HCT116 (cell line): ENCODE results near the gene DONSON. TPM values are rescaled to one million over a fixed set of nuclear protein-coding genes. Genes with fewer than 3 reads are reported as not detected.

Source experiments
- ATAC-seq: fragments of 200-7000 bp; cut with Tn5 transposase; 2 replicates; pipeline ENCODE4 v1.9.1; 2020; ENCODE audit warnings: mild to moderate bottlenecking, moderate library complexity
- BruUV-seq: library from RNA; stranded (reverse); fragments of 400-500 nt; replicated peaks from 2 replicates; lab custom pipeline; 2021; lab: Mats Ljungman, UMichigan
- CTCF ChIA-PET: fragments of 300-600 bp; sonication (Branson Sonifier 250); formaldehyde crosslinking; loops from one replicate; lab custom pipeline; 2021; ENCODE audit warnings: antibody characterized with exemption; lab: Charles Lee
- POLR2A ChIA-PET: fragments of 300-600, 350-600 bp; sonication (Branson Sonifier 250); formaldehyde crosslinking; loops from one replicate; lab custom pipeline; 2021; ENCODE audit warnings: antibody characterized with exemption; lab: Charles Lee
- RAD21 ChIA-PET, 2 experiments: fragments of 300-600 bp; sonication (Branson Sonifier 250); formaldehyde crosslinking; loops; one replicate each; lab custom pipeline; 2023; ENCODE audit warnings: low total read pairs in 2 of 2; ENCODE audit not compliant: uncharacterized antibody in 2 of 2, unreplicated experiment in 2 of 2, low non-redundant PET in 1 of 2; lab: Charles Lee
- DNase-seq: peaks from one replicate; pipeline ENCODE4 v3.0.0-alpha.2; 2010; ENCODE audit warnings: low read depth, low spot score
- H2AFZ ChIP-seq: fragments of 200-600 bp; shearing (Covaris generic), sonication (generic); 2 replicates; pipeline ENCODE4 v1.6.1; 2017; ENCODE audit warnings: low read depth, mixed run types, mixed read lengths, antibody characterized with exemption, low read length; ENCODE audit not compliant: poor library complexity, severe bottlenecking
- H3K27ac ChIP-seq: 2 replicates; pipeline ENCODE4 v1.5.1; 2012; ENCODE audit warnings: low read depth, low read length
- H3K27me3 ChIP-seq: fragments of 200-600 bp; sonication (generic); 2 replicates; pipeline ENCODE4 v1.6.1; 2016; ENCODE audit warnings: mixed run types, low read length, mixed read lengths; ENCODE audit not compliant: insufficient read depth
- H3K36me3 ChIP-seq, 2 experiments: fragments of 200-500 bp in 1 of 2; fragments of 200-600 bp in 1 of 2; sonication (Bioruptor generic) in 1 of 2; sonication (generic) in 1 of 2; 2 replicates each; pipeline versions ENCODE4 v1.5.1 to v1.6.1; 2014 to 2016; ENCODE audit warnings: low read length in 2 of 2, inconsistent platforms in 1 of 2, mixed read lengths in 1 of 2, mixed run types in 1 of 2; ENCODE audit not compliant: insufficient read depth in 2 of 2, control insufficient read depth in 1 of 2
- H3K4me1 ChIP-seq, 2 experiments: fragments of 200-600 bp in 1 of 2; sonication (generic) in 1 of 2; 2 replicates each; pipeline versions ENCODE4 v1.5.1 to v1.6.1; 2012 to 2017; ENCODE audit warnings: low read length in 2 of 2, inconsistent platforms in 1 of 2, mild to moderate bottlenecking in 1 of 2, mixed read lengths in 1 of 2, mixed run types in 1 of 2, moderate library complexity in 1 of 2; ENCODE audit not compliant: insufficient read depth in 2 of 2, control insufficient read depth in 1 of 2
- H3K4me2 ChIP-seq: fragments of 200-600 bp; sonication (generic); 2 replicates; pipeline ENCODE4 v1.6.1; 2017; ENCODE audit warnings: mixed run types, low read length, mixed read lengths
- H3K4me3 ChIP-seq, 2 experiments: fragments of 200-600 bp in 1 of 2; sonication (generic) in 1 of 2; replicated peaks in 1 of 2; 2 replicates each; pipeline ENCODE4 v1.5.1; 2011 to 2016; ENCODE audit warnings: low read length in 2 of 2, control low read depth in 1 of 2, low read depth in 1 of 2, mild to moderate bottlenecking in 1 of 2, mixed read lengths in 1 of 2, mixed run types in 1 of 2
- H3K79me2 ChIP-seq: fragments of 200-600 bp; sonication (generic); 2 replicates; pipeline ENCODE4 v1.6.1; 2017; ENCODE audit warnings: mild to moderate bottlenecking, mixed run types, low read length, moderate library complexity, mixed read lengths; ENCODE audit not compliant: insufficient read depth
- H3K9ac ChIP-seq: fragments of 200-600 bp; sonication (generic); 2 replicates; pipeline ENCODE4 v1.6.1; 2016; ENCODE audit warnings: low read length, mixed read lengths
- H3K9me2 ChIP-seq: fragments of 200-600 bp; sonication (generic), shearing (Covaris generic); 2 replicates; pipeline ENCODE4 v1.6.1; 2017; ENCODE audit warnings: mixed run types, mild to moderate bottlenecking, moderate library complexity; ENCODE audit not compliant: insufficient read depth
- H3K9me3 ChIP-seq, 2 experiments: fragments of 200-500 bp in 1 of 2; fragments of 200-600 bp in 1 of 2; sonication (Bioruptor generic) in 1 of 2; sonication (generic) in 1 of 2; 2 replicates each; pipeline ENCODE4 v1.6.1; 2014 to 2017; ENCODE audit warnings: low read length in 2 of 2, mixed read lengths in 2 of 2, inconsistent platforms in 1 of 2, low read depth in 1 of 2, mild to moderate bottlenecking in 1 of 2, mixed run types in 1 of 2, moderate library complexity in 1 of 2; ENCODE audit not compliant: control insufficient read depth in 1 of 2, insufficient read depth in 1 of 2
- H4K20me1 ChIP-seq: fragments of 200-600 bp; sonication (generic), shearing (Covaris generic); 2 replicates; pipeline ENCODE4 v1.6.1; 2017; ENCODE audit warnings: mixed run types, mild to moderate bottlenecking, moderate library complexity; ENCODE audit not compliant: insufficient read depth
- ATF3 ChIP-seq: IDR thresholded peaks from 2 replicates; pipeline ENCODE4 v1.6.1; 2012
- CTCF ChIP-seq, 3 experiments: fragments of 200-600 bp in 1 of 3; sonication (generic) in 1 of 3; IDR thresholded peaks in 2 of 3; conservative IDR thresholded peaks in 1 of 3; 2 replicates each; pipeline ENCODE4 v1.5.1; 2012 to 2017; ENCODE audit warnings: low read depth in 2 of 3, low read length in 2 of 3, antibody characterized with exemption in 1 of 3, borderline replicate concordance in 1 of 3, control low read depth in 1 of 3, mild to moderate bottlenecking in 1 of 3, mixed read lengths in 1 of 3, mixed run types in 1 of 3, moderate library complexity in 1 of 3; ENCODE audit not compliant: insufficient read depth in 1 of 3
- EGR1 ChIP-seq: IDR thresholded peaks from 2 replicates; pipeline ENCODE4 v1.6.1; 2012; ENCODE audit warnings: low read depth
- ELF1 ChIP-seq: IDR thresholded peaks from 2 replicates; pipeline ENCODE4 v1.6.1; 2012; ENCODE audit warnings: low read depth, borderline replicate concordance
- EZH2phosphoT487 ChIP-seq: fragments of 200-600 bp; IDR thresholded peaks from 2 replicates; pipeline ENCODE4 v1.6.1; 2018; ENCODE audit warnings: antibody characterized with exemption, borderline replicate concordance
- FOSL1 ChIP-seq: IDR thresholded peaks from 2 replicates; pipeline ENCODE4 v1.6.1; 2012; ENCODE audit warnings: low read depth
- SIN3A ChIP-seq: IDR thresholded peaks from 2 replicates; pipeline ENCODE4 v1.6.1; 2012; ENCODE audit warnings: low read depth
- SRF ChIP-seq: IDR thresholded peaks from 2 replicates; pipeline ENCODE4 v1.6.1; 2012; ENCODE audit warnings: low read depth
- TCF7L2 ChIP-seq: IDR thresholded peaks from 2 replicates; pipeline ENCODE4 v1.7.0; 2011; ENCODE audit warnings: borderline replicate concordance, inconsistent platforms; ENCODE audit not compliant: insufficient read depth, insufficient read length; ENCODE audit errors: extremely low read depth
- ZFX ChIP-seq: fragments of 450-650 bp; IDR thresholded peaks from 2 replicates; pipeline ENCODE4 v1.6.1; 2017
- ZNF274 ChIP-seq: fragments of 200-500 bp; sonication (Bioruptor generic); IDR thresholded peaks from 2 replicates; pipeline ENCODE4 v1.6.1; 2014; ENCODE audit warnings: mild to moderate bottlenecking, low read depth, low read length, inconsistent platforms
- intact Hi-C: fragments of 100-400 bp; cut with micrococcal nuclease; formaldehyde crosslinking; loops from 2 replicates; pipeline ENCODE4 v1.10.0; 2022
- total RNA-seq: library from RNA; stranded (reverse); gene quantifications from one replicate; pipeline ENCODE4 v1.2.1, GENCODE V29; 2021; ENCODE audit not compliant: unreplicated experiment

Gene DONSON
- total RNA-seq, 1 experiment from 2014 or later = 31.7 TPM

DNA sequence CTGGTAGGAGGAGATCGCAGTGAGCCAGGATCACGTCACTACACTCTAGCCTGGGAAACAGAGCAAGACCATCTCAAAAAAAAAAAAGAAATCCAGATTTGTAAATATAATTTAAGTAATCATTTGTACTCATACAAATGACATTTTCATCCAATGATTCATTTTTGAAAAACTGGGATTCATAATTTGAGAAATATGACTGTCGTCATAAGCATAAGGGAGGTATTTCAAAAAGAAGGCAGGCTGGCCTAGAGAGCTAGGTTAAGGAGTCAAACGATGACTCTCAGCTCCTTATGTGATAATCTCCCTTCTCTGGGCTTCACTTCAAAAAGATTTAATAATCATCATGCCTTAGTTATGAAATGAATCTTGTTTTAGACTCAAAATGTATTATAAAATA lies 48.9 kb downstream of the DONSON start:
- H3K9me3 ChIP-seq = no peaks in the 10 kb centered on the region
- no TSS peak for BruUV-seq
- peaks cover 36 to 60% of the 10 kb centered on the region in 2 experiments for H3K36me3 ChIP-seq
- H2AFZ ChIP-seq = no peak overlapping the region
- no peak for DNase-seq
- TF ChIP-seq EGR1 (no peak), ZNF274 (no peak), ATF3 (no peak), ZFX (no peak), CTCF (IDR thresholded peaks at IDR 0.05 in 2 of 3, conservative IDR thresholded peaks at IDR 0.05 in 1 of 3; ENCODE audit: borderline replicate concordance in 1 of 3, insufficient read depth in 1 of 3, low read depth in 2 of 3, low read length in 2 of 3) (no peak), ELF1 (no peak), TCF7L2 (no peak), SRF (no peak), FOSL1 (no peak), EZH2phosphoT487 (no peak), SIN3A (no peak)
- H3K27ac ChIP-seq = no peak overlapping the region
- POLR2A ChIA-PET = no interaction called here
- peaks cover 19% of the 10 kb centered on the region; the same call in 1 of the 2 replicates for H4K20me1 ChIP-seq
- RAD21 ChIA-PET = no interaction called here
- no peak overlapping the region for H3K9ac ChIP-seq
- H3K4me3 ChIP-seq = no peak overlapping the region
- H3K27me3 ChIP-seq = no peaks in the 10 kb centered on the region
- H3K4me1 ChIP-seq = peaks cover 11 to 15% of the 10 kb centered on the region in 2 experiments; a peak in 3 of 4 replicates
- H3K9me2 ChIP-seq = no peaks in the 10 kb centered on the region
- ATAC-seq = no peak
- CTCF ChIA-PET = no interaction called here
- intact Hi-C loops = loop anchor here (5.0 kb wide), 1 partner anchor 103 kb away; the partner anchor contains the start of genes CRYZL1 and ITSN1
- H3K79me2 ChIP-seq = peaks cover 90% of the 10 kb centered on the region
- H3K4me2 ChIP-seq = no peak overlapping the region
